ENCODE data around the gene MFSD2B.
"Not testable (repeated sequence)": the region's sequence is repeated elsewhere in the genome, so short reads cannot be mapped to it uniquely, and the experiment has no call there.

GRCh38 chr2:24014902-24015301, 5.0 kb downstream of the MFSD2B start:
- TF ChIP-seq CTCF, POLR2A (IDR thresholded peaks at IDR 0.05): not testable (repeated sequence)

All from transverse colon (tissue), 3 donors.